C1 segment of cervical spinal cord (tissue), 14 donors: Measurements from ENCODE around the gene DCAF10.
"Not testable (repeated sequence)": the region's sequence is repeated elsewhere in the genome, so short reads cannot be mapped to it uniquely, and the experiment has no call there.

Experiments
- DNase-seq, 14 donors: peaks; one replicate each; lab custom pipeline; 2025; lab: John Stamatoyannopoulos, UW

The DCAF10 gene, protein sequence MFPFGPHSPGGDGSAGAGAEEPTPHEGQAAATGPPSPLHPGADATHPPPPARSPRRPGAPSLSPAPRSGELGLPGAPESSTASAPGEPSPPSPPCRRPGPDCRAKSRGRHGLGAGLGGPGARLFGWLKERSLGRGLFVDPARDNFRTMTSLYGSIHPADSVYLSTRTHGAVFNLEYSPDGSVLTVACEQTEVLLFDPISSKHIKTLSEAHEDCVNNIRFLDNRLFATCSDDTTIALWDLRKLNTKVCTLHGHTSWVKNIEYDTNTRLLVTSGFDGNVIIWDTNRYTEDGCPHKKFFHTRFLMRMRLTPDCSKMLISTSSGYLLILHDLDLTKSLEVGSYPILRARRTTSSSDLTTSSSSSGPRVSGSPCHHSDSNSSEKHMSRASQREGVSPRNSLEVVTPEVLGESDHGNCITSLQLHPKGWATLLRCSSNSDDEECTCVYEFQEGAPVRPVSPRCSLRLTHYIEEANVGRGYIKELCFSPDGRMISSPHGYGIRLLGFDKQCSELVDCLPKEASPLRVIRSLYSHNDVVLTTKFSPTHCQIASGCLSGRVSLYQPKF

DNA sequence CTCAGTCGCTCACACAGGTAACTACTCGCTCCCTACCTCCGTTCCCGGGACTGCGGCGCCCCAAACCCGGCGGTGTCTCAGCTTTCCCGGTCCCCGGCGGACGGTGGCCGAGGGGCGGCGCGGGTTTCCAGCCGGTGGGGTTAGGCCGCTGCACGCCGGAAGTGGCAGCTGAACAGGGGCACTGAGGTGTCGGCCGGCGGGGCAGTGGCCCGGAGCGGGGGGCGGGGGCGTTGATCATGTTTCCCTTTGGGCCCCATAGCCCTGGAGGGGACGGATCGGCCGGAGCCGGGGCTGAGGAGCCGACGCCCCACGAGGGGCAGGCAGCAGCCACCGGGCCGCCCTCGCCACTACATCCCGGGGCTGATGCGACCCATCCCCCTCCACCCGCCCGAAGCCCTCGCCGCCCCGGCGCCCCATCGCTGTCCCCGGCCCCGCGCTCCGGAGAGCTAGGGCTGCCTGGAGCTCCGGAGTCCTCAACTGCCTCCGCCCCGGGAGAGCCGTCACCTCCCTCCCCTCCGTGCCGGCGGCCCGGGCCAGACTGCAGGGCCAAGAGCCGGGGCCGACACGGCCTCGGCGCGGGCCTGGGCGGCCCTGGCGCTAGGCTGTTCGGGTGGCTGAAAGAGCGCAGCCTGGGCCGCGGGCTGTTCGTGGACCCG, at the start of gene DCAF10:
Gene DCAF10 (plus strand): TSS at position 167 of the 656 bp plus-strand sequence. CDS start 70 bp downstream, at position 237.
- DNase-seq = peak; percentile 32 to 91 (median 80)

DNA sequence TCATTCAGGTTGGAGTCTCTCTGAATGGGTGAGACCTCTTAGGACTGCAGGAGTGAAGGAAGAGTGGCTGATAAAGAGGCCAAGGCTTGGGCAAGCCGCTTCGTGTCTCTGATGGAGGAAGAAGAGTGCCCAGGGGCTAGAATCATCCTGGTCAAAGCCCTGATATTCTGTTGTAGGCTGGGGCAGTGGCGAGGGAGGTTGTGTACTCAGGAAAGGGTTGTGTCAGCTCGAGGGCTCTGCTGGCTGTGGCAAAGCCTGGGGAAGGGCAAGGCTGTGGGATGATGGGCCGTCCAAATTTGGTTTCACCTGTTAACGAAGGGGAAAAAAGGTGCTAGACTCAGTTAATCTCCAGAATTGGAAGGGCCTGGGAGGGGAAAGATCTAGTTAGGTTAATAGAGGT, 49.4 kb upstream of the DCAF10 start:
- no peak for DNase-seq

DNA sequence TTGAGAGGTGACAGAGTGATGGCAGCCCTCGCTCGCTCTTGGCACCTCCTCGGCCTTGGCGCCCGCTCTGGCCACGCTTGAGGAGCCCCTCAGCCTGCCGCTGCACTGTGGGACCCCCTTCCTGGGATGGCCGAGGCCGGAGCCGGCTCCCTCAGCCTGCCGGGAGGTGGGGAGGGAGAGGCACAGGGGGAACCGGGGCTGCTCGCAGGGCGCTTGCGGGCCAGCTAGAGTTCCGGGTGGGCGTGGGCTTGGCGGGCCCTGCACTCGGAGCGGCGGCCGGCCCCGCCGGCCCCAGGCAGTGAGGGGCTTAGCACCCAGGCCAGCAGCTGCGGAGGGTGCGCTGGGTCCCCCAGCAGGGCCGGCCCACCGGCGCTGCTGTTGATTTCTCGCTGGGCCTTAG, 48.9 kb upstream of the DCAF10 start:
- DNase-seq = not testable (repeated sequence)

DNA sequence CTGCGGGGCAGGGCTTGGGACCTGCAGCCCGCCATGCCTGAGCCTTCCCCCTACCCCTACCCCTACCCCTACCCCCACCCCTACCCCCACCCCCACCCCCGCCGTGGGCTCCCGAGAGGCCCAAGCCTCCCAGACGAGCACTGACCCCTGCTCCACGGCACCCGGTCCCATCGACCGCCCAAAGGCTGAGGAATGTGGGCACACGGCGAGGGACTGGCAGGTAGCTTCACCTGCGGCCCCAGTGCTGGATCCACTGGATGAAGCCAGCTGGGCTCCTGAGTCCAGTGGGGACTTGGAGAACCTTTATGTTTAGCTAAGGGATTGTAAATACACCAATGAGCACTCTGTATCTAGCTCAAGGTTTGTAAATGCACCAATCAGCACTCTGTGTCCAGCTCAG, 48.5 kb upstream of the DCAF10 start:
- DNase-seq = not testable (repeated sequence)

DNA sequence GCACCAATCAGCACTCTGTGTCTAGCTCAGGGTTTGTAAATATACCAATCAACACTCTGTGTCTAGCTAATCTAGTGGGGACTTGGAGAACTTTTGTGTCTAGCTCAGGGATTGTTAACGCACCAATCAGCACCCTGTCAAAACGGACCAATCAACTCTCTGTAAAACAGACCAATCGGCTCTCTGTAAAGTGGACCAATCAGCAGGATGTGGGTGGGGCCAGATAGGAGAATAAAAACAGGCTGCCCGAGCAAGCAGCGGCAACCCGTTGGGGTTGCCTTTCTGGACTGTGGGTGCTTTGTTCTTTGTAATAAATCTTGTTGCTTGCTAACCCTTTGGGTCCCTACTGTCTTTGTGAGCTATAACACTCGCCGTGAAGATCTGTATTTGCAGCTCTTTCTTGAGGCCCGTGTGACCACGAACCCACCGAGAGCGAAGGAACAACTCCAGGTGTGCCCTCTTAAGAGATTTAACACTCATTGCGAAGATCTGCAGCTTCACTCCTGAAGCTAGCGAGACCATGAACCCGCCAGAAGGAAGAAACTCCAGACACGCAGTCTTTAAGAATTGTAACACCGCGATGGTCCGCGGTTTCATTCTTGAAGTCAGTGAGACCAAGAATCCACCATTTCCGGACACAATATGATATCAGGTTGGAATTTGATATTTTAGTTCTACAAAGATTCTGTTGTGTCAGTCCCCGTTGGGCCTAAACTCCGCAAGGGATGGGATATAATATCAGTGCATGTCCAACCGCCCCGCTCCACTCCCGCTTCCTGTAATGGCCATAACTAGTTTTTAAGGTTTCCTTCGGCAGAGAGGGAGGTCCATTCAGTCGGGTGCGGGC, 47.7 kb upstream of the DCAF10 start:
- DNase-seq = no peak

DNA sequence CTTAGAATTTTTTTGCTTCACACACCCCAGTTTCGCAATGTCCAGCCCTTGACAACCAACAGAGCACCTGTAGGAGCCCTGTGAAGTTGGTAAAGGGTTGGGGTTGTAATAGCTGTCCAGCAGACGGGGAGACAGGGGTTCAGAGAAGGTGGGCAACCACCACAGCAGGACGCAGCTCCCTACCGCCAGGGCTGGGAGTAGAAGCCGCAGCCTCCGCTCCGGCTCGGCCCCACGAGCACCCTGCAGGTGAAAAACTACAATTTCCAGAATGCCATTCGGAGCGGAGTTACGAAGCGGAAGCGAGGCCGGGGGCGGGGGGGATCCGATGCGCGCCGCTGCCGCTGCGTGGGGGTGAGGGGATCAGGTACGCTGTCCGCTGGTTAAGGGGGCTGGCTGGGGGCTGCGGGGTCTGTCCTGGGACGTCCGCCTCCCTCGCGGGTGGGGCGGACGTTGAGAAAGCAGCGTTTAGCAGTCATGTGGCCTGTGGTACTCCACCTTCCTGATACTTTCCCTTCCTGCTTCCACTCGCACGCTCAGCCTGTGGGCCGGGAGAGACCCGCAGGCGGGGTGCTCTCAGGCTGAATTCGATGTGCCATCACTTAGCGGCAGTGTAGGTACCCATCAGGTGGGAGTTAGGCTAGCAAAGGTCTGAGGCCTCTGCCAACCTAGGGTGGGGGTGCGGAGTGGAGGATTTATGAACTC, 47.0 kb upstream of the DCAF10 start, which contains the start of gene TRMT10B:
Gene TRMT10B (plus strand): TSS at position 317 of the 702 bp plus-strand sequence. CDS start 8,127 bp downstream, outside the sequence.
- peak; percentile 18 to 81 (median 58) for DNase-seq

DNA sequence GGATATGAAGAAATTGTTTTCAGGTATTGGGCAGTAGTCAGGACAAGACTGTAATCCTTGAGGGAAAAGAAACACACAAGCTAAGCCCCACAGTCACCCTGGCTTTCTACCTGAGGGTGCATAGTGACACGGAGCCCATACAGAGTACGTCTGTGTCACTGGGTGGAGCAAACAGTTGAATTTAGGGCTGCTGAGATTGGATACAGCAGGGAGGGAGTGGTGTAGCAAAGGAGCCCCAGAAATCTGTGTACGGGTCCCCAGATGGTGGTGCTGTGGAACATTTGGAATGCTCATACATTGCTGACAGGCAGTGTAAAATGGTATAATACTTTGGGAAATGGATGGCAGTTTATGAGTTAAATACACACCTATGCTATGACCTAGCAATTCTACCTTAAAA, 41.9 kb upstream of the DCAF10 start:
- DNase-seq = no peak

DNA sequence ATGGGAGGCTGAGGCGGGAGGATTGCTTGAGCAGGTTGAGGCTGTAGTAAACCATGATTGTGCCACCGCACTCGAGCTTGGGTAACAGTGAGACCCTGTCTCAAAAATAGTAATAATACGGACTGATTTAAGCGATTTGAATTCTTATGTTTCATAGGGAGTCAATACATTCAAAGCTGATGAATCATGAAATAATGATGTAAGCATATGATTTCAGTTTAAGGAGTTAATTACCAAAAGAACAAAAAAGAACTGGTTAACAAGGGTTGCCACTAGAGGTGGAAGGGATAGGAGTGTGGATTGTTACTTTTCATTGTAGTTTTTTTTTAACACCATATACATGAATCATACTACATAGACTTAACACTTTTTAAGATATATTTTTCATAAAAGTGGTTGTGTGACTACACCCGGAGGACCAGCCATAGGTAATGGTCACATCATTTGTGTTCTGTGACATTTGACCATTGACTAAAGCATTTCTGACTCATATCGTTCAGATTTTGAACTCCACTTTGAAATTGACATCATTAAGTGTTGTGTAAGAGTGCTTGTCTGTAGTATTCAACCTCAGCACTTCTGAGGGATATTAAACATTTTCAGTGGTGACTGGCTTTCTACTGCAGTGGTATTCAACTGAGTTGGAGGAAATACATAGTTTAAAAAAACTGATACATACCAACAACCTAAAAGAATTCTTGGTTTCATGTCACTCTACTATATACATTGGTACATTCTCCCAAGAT, 40.0 kb upstream of the DCAF10 start:
- no peak for DNase-seq

DNA sequence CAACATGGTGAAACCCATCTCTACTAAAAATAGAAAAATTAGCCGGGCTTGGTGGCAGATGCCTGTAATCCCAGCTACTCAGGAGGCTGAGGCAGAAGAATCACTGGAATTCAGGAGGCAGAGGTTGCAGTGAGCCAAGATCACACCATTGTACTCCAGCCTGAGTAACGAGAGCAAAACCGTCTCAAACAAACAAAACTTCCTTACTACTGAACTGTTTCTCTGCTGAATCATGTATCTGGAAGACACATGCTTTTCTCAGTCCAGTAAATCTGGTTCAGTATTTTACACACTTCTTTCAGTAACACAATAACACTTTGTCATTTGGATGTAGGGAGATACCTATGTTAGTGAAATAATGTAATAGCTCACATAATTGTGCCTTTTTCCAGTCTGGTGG, 39.1 kb upstream of the DCAF10 start:
- no peak for DNase-seq

DNA sequence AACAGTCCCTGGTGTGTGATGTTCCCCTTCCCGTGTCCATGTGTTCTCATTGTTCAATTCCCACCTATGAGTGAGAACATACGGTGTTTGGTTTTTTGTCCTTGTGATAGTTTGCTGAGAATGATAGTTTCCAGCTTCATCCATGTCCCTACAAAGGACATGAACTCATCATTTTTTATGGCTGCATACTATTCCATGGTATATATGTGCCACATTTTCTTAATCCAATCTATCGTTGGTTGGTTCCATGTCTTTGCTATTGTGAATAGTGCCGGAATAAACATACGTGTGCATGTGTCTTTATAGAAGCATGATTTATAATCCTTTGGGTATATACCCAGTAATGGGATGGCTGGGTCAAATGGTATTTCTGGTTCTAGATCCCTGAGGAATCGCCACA, 35.3 kb upstream of the DCAF10 start:
- DNase-seq = not testable (repeated sequence)

DNA sequence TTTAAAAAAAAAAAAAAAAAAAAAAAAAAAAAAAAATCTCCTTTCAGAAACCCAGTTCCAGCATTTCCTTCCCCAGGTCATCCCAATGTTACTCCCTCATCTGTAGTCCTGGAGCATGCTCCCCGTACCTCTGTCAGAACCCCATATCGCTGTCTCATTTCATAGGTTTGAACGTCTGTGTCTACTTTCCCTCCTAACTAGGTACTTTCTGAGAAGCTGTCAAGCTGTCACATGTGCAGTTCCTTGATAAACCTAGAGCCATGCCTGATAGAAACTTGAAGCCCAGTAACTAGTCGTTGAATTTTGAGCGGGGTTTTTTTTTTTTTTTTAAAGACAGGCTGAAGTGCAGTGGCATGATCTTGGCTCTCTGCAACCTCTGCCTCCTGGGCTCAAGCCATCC, 31.3 kb upstream of the DCAF10 start:
- DNase-seq = no peak

DNA sequence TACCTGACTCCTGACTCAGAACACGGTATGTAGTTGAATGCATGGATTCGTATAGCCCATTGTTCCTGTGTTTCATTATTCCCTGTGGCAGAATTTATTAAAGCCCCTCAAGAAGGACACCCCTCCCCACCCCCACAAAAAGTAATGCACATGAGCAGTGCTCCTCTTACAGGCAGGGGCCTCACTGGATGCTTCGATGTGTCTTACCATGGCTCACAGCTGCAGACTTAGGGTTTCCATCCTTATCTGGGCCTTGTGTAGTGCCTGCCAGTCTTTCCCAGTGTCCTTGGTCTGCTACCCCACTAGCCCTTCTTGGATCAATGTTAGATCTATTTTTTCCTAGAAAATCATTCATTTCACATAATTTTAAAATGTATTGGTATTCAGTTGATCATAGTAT, 30.6 kb upstream of the DCAF10 start:
- DNase-seq = no peak

DNA sequence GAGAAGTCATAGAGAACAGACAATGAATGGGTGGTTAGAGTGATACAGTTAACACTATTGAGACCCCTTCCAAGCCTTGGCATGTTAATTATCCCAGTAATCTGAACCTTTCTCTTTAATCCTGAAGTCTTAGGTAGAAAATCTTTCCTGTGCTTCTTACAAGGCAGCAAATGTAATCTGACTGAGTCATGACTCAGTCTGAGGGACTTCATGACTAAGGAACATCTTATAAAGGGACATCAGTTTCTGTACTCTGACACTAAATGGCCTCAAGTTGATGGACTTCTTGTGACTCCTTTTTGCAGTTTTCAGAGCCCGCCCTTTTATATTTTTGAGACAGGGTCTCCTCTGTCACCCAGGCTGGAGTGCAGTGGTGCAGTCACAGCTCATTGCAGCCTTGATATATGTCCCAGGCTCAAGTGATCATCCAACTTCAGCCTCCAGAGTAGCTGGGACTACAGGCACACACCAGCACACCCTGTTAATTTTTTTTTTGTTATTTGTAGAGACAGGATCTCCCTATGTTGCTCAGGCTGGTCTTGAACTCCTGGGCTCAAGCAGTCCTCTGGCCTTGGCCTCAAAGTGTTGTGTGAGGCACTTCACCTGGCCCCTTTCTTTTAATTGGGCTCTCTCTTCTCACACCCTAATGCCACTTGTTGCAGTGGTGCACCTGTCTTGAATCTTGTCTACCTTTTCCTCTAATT, 25.2 kb upstream of the DCAF10 start:
- no peak for DNase-seq

DNA sequence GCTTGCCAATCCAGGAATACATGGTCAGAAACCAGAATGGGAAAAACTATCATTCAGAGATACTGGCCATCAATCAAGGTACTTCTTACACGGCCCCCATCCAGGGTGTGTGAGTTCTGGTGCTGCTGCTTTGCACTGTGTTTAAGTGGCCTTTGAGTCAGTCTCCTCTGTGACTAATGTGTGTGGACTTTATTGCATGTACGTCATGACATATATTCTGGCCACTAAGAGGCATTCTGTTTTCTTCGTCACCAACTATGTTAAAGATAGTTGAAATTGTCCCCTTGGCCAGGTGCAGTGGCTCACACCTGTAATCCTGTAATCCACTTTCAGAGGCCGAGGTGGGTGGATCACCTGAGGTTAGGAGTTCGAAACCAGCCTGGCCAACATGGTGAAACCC, 24.3 kb upstream of the DCAF10 start:
- no peak for DNase-seq

DNA sequence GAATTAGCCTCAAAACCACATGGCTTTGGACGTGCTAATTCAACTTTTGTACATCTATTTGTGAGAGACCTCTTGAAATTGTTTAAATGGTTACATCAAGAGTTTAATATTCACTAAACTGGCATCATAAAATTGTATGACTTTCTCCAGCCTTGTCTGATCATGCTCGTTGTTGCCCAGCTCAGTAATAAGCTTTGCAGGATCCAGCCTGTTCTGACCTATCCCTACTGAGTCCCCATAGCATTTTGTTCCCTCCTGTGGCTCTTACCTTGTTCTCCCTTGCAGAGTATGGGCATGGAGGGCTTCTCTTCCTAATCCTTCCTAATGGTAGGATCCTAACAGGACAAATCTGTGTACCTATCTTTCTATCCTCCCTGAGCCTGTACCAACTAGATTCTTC, 22.1 kb upstream of the DCAF10 start:
- DNase-seq = no peak

DNA sequence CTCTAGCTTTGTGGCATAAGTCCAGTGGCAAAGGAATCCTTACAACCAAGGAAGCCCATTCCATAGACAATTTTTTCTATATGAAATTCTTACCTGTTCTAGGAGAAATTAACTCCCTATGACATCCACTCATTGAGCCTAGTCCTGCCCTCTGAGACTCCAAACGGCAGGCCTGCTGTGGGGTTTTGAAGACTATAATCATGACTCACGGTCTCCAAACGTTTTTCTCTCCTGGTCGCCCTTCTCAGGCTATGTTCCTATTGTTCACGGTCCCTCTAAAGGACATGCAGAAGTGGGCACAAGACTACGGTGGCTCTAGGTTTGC, 16.3 kb upstream of the DCAF10 start:
- DNase-seq = no peak

DNA sequence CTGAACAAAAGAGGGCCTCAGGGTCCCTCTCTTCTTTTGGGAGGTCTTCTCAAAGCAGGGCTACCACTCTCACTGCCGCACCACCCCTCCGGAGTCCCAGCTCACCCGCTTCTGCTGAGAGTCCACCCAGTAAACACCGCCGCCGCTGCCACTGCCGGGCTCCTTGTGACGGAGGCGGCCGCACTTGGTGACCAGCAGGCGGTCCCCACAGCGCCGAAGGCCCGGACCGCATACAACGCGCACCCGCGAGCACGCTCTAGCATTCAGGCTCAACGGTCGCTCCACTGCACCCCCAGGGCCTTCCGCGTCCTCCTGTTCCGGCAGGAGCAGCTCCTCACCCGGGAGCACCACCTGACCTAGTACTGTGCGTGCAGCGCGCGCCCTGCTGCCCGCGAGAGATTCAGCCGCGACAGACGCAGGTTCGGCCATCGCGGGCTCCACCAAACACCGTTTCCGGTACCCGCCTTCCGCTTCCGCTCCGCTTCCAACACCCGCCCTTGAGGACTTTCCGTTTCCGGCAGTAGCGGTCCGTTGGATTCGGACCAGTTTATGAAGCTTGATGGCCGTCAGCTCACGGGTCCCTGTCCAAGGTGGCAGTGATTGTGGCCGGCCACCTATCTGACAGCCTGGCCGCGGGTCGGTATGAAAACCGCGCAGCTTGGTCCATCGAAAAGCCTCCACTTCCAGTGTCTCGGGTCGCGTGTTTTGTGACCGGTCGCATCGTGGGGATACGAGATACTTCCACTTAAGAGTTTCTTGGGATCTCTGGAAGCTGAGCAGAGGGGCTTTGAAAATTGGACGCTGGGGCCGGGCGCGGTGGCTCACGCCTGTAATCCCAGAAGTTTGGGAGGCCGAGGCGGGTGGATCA, 15.7 kb upstream of the DCAF10 start, which contains the start of gene EXOSC3:
Gene EXOSC3 (minus strand): TSS at position 449 of the 868 bp plus-strand sequence. CDS start 20 bp downstream, at position 429.
- peak; percentile 13 to 90 (median 80) for DNase-seq

DNA sequence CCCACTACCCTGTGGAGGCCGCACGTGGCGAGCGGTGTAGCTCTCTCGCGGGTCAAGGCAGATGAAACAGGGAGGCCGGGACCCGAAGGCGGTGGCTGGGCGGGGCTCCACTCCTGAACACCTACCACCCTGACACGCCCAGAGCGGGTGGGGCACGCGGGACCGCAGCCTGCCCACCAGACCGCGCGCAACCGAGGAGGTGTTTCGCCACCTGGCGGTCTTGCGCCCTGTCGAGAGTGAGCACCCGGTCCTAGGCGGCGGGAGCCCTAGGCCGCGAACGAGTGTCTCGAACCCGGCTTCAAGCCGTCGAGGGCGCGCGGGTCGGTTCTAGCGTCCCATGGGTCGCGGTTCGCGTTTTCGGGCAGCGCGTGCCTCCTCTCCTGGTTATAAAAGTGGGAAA, 13.5 kb upstream of the DCAF10 start:
- no peak for DNase-seq

DNA sequence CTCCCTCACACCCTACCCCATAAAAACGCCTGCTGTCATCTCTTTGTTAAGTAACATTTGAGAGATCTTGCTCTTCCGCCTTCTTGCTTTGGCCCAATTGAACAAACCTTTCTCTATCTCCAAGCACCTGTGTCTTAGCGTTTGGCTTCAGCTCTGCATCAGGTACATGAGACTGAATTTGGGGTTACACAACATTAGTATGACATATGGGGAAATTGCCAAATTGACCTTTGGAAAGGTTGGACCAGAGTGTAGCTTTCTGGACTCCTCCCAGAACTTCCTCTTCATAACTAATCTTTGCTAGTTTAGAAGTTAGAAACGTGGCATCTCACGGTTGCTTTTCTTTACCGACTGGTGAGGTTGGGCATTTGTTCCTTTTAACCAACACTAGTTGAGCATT, 12.3 kb upstream of the DCAF10 start:
- DNase-seq = no peak
